GM23338 (cell line): ENCODE measurements around the gene ABHD18.

ENCODE experiments used
- CTCF ChIP-seq, 2 experiments: fragments of 200-600 bp in 1 of 2; sonication (generic) in 1 of 2; conservative IDR thresholded peaks; 2 replicates each; pipeline versions ENCODE4 v1.5.1 to v1.6.1; 2016 to 2017; ENCODE audit warnings: antibody characterized with exemption in 2 of 2, low read depth in 2 of 2, mild to moderate bottlenecking in 2 of 2, moderate library complexity in 1 of 2
- EZH2 ChIP-seq: fragments of 200-600 bp; sonication (generic); IDR thresholded peaks from one replicate; pipeline ENCODE4 v1.8.0; 2017; ENCODE audit warnings: antibody characterized with exemption, mild to moderate bottlenecking, low read depth; ENCODE audit not compliant: unreplicated experiment
- EZH2phosphoT487 ChIP-seq: fragments of 200-600 bp; sonication (generic); IDR thresholded peaks from one replicate; pipeline ENCODE4 v1.8.1; 2018; ENCODE audit warnings: antibody characterized with exemption; ENCODE audit not compliant: unreplicated experiment
- POLR2AphosphoS5 ChIP-seq: IDR thresholded peaks from 2 replicates; pipeline ENCODE4 v1.6.1; 2016; ENCODE audit warnings: antibody characterized with exemption, low read depth

GRCh38 chr4:127936974-127937373, 28.2 kb upstream of the ABHD18 start:
- TF ChIP-seq POLR2AphosphoS5 (no peak), CTCF (conservative IDR thresholded peaks at IDR 0.05; ENCODE audit: low read depth in 2 of 2) (no peak), EZH2 (no peak), EZH2phosphoT487 (no peak)
